ENCODE results near the gene TAF4.

The TAF4 gene

DNA sequence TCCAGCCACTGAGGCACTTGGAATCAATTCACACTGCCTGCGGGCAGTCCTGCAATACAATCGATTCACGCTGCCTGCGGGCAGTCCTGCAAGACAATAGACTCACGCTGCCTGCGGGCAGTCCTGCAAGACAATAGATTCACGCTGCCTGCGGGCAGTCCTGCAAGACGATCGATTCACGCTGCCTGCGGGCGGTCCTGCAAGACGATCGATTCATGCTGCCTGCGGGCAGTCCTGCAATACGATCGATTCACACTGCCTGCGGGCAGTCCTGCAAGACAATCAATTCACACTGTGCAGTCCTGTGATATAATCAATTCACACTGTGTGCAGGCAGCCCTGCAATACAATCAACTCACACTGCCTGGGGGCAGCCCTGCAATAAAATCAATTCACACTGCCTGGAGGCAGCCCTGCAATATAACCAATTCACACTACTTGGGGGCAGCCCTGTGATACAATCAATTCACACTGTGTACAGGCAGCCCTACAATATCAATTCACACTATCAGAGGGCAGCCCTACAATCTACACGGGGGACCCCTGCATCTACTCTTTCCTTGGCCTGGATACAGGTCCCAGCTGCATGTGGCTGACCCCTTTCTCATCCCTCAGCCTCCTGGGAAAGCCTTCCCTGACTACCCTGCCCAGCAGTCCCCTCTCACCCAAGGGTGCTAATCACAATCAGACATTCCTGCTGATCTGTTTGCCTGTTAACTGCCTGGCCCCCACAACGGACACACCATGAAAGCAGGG is 10.4 kb downstream of the TAF4 start:
- no peak for DNase-seq

- no peak for DNase-seq
Measured at GRCh38 chr20:62054451-62054953, 11.2 kb downstream of the TAF4 start.

GRCh38 chr20:62053465-62054196 is 12.1 kb downstream of the TAF4 start:
- DNase-seq, result no peak

- no peak for DNase-seq
Measured at GRCh38 chr20:62052842-62053464, 12.7 kb downstream of the TAF4 start.

DNA sequence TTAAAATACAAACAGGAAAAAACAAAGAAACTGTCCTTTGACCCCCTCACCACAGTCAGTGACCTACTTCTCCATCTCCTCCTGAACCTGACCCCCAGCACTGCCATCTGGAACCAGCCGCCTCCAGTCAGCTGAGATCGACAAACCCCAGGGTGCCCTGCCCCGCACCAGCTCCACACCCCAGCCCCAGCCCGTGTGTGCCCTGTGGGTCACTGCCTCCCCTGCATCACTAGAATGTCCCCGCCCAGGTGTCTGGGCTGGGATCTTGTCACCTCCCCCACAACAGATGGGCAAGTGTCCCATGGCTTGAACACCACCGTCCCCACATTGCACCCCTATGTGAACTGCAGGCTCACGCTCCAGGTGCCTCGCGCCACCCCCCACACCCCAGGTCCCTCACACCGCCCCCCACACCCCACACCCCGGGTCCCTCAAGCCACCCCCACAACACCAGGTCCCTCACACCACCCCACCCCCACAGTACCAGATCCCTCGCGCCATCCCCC is 13.3 kb downstream of the TAF4 start:
- DNase-seq, result no peak

DNA sequence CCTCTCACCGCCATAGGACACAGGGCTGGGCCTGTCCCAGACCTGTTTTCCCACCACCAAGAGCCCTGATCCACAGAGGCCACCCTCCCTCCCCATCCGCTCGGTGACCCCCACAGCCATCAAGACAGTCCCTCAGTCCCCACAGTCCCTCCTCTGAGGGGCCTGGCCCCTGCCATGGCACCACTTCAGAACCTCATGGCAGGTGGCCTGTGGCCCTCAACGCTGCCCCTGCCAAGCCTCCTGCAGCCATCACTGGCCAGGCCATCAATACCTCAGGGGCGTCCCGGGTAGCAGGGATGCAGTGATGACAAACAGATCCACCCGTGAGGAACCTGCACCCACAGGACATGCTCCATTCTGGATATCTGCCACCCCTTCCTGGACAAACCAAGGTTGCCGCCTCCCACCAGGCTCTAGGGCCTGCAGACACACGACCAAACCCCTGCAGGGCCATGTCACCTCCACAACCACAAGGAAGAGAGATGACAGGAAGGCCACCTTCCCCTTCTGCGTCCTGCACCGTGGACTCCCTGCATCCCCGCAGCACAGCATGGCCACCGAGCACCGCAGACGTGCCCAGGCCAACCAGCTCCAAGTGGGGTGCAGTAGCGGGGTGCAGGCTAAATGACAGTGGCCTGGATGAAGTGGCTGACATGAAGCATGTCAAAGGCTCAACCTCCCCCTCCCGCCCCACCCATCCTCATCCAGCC is 14.0 kb downstream of the TAF4 start:
- no peak for DNase-seq

GRCh38 chr20:62051144-62051543 is 14.5 kb downstream of the TAF4 start:
- no peak for DNase-seq

DNA sequence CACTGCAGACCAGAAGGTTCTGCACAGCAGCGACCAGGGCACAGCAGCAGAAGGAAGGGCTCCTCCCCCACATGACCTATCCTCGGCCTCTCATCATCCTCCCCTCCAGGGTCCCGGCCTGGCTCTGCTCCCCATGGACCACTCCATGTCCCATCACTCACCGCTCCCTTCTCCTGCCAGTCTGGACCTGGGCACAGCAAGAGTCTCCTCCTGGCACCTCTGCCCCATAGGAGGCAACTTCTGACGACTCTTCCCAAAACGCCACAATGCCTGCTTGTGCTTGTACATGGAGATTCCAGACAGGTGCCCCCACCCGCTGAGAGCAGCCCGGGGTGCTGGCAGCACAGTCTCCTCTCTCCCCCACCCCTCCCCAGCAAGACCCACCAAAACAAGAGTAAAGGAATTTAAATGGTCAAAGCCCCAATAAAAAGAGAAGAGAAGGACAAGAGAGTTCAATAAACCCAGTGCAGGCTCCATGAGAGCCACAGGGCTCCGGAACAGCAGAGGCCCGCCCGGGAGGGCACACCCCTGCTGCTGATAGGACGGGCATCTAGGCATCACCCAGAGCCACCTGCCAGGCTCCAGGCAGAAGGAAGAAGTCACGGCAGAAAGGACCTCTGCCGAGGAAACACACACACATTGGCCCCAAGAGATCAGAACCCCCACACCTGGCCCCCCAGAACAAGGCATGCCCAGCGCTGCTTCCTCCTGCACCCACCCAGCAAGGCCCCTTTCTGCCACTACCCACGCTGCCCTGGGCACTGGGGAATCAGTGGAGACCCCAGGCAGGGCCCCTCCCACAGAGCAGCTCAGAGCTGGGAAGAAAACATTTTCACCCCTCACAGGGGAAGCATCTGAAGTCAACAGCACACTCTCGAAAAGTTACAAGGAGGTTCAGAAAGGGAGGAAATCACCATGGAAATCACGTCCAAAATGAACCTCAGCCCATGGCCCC is 15.2 kb downstream of the TAF4 start:
- no peak for DNase-seq

GRCh38 chr20:62049342-62050165 is 16.1 kb downstream of the TAF4 start:
- no peak for DNase-seq

- DNase-seq, result no peak
Measured at GRCh38 chr20:62048821-62049291, 16.8 kb downstream of the TAF4 start.

GRCh38 chr20:62048346-62048761 is 17.3 kb downstream of the TAF4 start:
- DNase-seq, result no peak

- DNase-seq, result no peak
Measured at GRCh38 chr20:62047666-62048345, 17.9 kb downstream of the TAF4 start.

DNA sequence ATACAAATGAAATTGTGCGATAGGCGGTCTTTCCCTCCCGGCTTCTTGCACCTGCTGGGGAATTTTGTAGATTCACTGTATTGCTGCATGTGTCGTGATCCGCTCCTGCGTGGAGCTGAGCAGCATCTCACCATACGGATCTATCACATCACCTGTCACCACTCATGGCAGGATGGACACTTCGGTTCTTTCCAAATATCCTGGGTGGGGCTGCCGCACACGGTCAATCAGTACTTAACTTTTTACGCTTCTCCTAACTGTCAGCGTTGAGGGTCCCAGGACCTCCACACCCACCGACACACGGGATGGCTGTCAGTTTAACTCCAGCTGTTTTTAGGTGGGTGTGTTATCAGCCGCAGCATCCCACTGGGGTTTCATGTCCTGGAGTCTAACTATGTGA is 19.2 kb downstream of the TAF4 start:
- no peak for DNase-seq

GRCh38 chr20:62045529-62046285 is 20.0 kb downstream of the TAF4 start:
- DNase-seq, result no peak

- DNase-seq, result no peak
Measured at GRCh38 chr20:62045118-62045517, 20.6 kb downstream of the TAF4 start.

GRCh38 chr20:62044631-62045030 is 21.1 kb downstream of the TAF4 start:
- DNase-seq, result no peak

- DNase-seq, result no peak
Measured at GRCh38 chr20:62043131-62043914, 22.4 kb downstream of the TAF4 start.

All from NCI-H2107 (cell line).